ENCODE measurements around the gene DOCK10.
A peak's percentile ranks its signal among the peaks of the same experiment; 100 is the strongest.
"Not testable (repeated sequence)": the region's sequence is repeated elsewhere in the genome, so short reads cannot be mapped to it uniquely, and the experiment has no call there.

Gene DOCK10

GRCh38 chr2:224930990-224931389 lies 111.3 kb downstream of the DOCK10 start:
- H3K27ac Mint-ChIP-seq: peak overlapping the region; percentile 86
- no peak for DNase-seq
- H3K9me3 Mint-ChIP-seq: no peaks in the 10 kb centered on the region
- ATAC-seq (replicated peaks): no peak
- H3K4me3 Mint-ChIP-seq: peak overlapping the region; percentile 37 to 39
- no peaks in the 10 kb centered on the region for H3K27me3 Mint-ChIP-seq
- H3K4me1 Mint-ChIP-seq: peaks cover 58 to 86% of the 10 kb centered on the region in 2 donors
- H3K36me3 Mint-ChIP-seq: peaks cover 54 to 82% of the 10 kb centered on the region in 2 donors

- peaks cover 0 to 1% of the 10 kb centered on the region in 2 donors for H3K9me3 Mint-ChIP-seq
- H3K36me3 Mint-ChIP-seq: peaks cover 63 to 88% of the 10 kb centered on the region in 2 donors
- peak overlapping the region; percentile 47 to 50 for H3K4me3 Mint-ChIP-seq
- peak in 1 of 2 donors; percentile 31 for ATAC-seq (replicated peaks)
- DNase-seq: no peak
- H3K27me3 Mint-ChIP-seq: no peaks in the 10 kb centered on the region
- peak overlapping the region; percentile 90 for H3K27ac Mint-ChIP-seq
- peaks cover 65 to 93% of the 10 kb centered on the region in 2 donors for H3K4me1 Mint-ChIP-seq
Observed at GRCh38 chr2:224930124-224930523, 112.1 kb downstream of the DOCK10 start.

- DNase-seq: no peak
- ATAC-seq (replicated peaks): no peak
- H3K36me3 Mint-ChIP-seq: peaks cover 63 to 87% of the 10 kb centered on the region in 2 donors
- H3K27me3 Mint-ChIP-seq: no peaks in the 10 kb centered on the region
- peak overlapping the region; percentile 2 to 50 for H3K4me3 Mint-ChIP-seq
- H3K4me1 Mint-ChIP-seq: peaks cover 62 to 94% of the 10 kb centered on the region in 2 donors
- H3K9me3 Mint-ChIP-seq: peaks cover 0 to 1% of the 10 kb centered on the region in 2 donors
- peak overlapping the region; percentile 68 for H3K27ac Mint-ChIP-seq
Observed at GRCh38 chr2:224929512-224929911, 112.8 kb downstream of the DOCK10 start.

GRCh38 chr2:224927646-224928173 lies 114.6 kb downstream of the DOCK10 start:
- DNase-seq: no peak
- peak overlapping the region; percentile 33 to 35 for H3K4me3 Mint-ChIP-seq
- H3K4me1 Mint-ChIP-seq: peaks cover 65 to 96% of the 10 kb centered on the region in 2 donors
- peaks cover 1 to 4% of the 10 kb centered on the region in 2 donors for H3K9me3 Mint-ChIP-seq
- peaks cover 71 to 87% of the 10 kb centered on the region in 2 donors for H3K36me3 Mint-ChIP-seq
- H3K27ac Mint-ChIP-seq: peak overlapping the region; percentile 32
- ATAC-seq (replicated peaks): peak in 1 of 2 donors; percentile 26
- H3K27me3 Mint-ChIP-seq: no peaks in the 10 kb centered on the region

- Mint-ChIP-seq H3K36me3 (peaks cover 71 to 80% of the 10 kb centered on the region in 2 donors), H3K27me3 (no peaks in the 10 kb centered on the region), H3K27ac (peak overlapping the region; percentile 48), H3K4me1 (peaks cover 63 to 89% of the 10 kb centered on the region in 2 donors), H3K4me3 (peak overlapping the region; percentile 29), H3K9me3 (peaks cover 1 to 4% of the 10 kb centered on the region in 2 donors)
- DNase-seq (no peak), ATAC-seq (replicated peaks) (peak; percentile 54 to 61)
Observed at GRCh38 chr2:224927011-224927410, 115.3 kb downstream of the DOCK10 start.

GRCh38 chr2:224925810-224926100 lies 116.5 kb downstream of the DOCK10 start:
- peaks cover 52 to 76% of the 10 kb centered on the region in 2 donors for H3K4me1 Mint-ChIP-seq
- no peaks in the 10 kb centered on the region for H3K27me3 Mint-ChIP-seq
- peaks cover 66 to 69% of the 10 kb centered on the region in 2 donors for H3K36me3 Mint-ChIP-seq
- ATAC-seq (replicated peaks) (no peak), DNase-seq (no peak)
- peak overlapping the region; percentile 49 to 68 for H3K4me3 Mint-ChIP-seq
- H3K9me3 Mint-ChIP-seq: peaks cover 1 to 4% of the 10 kb centered on the region in 2 donors
- peak overlapping the region; percentile 68 for H3K27ac Mint-ChIP-seq

- ATAC-seq (replicated peaks) (peak; percentile 33 to 52), DNase-seq (no peak)
- peaks cover 61 to 64% of the 10 kb centered on the region in 2 donors for H3K36me3 Mint-ChIP-seq
- no peaks in the 10 kb centered on the region for H3K27me3 Mint-ChIP-seq
- peak overlapping the region; percentile 68 for H3K27ac Mint-ChIP-seq
- H3K4me1 Mint-ChIP-seq: peaks cover 48 to 71% of the 10 kb centered on the region in 2 donors
- peak overlapping the region; percentile 49 to 68 for H3K4me3 Mint-ChIP-seq
- H3K9me3 Mint-ChIP-seq: peaks cover 1 to 4% of the 10 kb centered on the region in 2 donors
Observed at GRCh38 chr2:224925061-224925809, 117.0 kb downstream of the DOCK10 start.

- H3K36me3 Mint-ChIP-seq: peaks cover 56 to 57% of the 10 kb centered on the region in 2 donors
- H3K9me3 Mint-ChIP-seq: peaks cover 1 to 4% of the 10 kb centered on the region in 2 donors
- peaks cover 46 to 65% of the 10 kb centered on the region in 2 donors for H3K4me1 Mint-ChIP-seq
- DNase-seq (no peak), ATAC-seq (replicated peaks) (no peak)
- no peaks in the 10 kb centered on the region for H3K27me3 Mint-ChIP-seq
- peak overlapping the region; percentile 52 to 68 for H3K4me3 Mint-ChIP-seq
- H3K27ac Mint-ChIP-seq: peak overlapping the region; percentile 68
Observed at GRCh38 chr2:224924631-224925030, 117.6 kb downstream of the DOCK10 start.

- Mint-ChIP-seq H3K4me3 (peak overlapping the region in 1 of 2 donors; percentile 6), H3K9me3 (peaks cover 1 to 4% of the 10 kb centered on the region in 2 donors), H3K27ac (no peak overlapping the region), H3K4me1 (peaks cover 30 to 43% of the 10 kb centered on the region in 2 donors), H3K27me3 (no peaks in the 10 kb centered on the region), H3K36me3 (peaks cover 36 to 37% of the 10 kb centered on the region in 2 donors)
- DNase-seq (no peak), ATAC-seq (replicated peaks) (peak; percentile 74 to 79)
Observed at GRCh38 chr2:224922142-224922727, 120.0 kb downstream of the DOCK10 start.

GRCh38 chr2:224919472-224920110 lies 122.7 kb downstream of the DOCK10 start:
- DNase-seq (no peak), ATAC-seq (replicated peaks) (no peak)
- Mint-ChIP-seq H3K27ac (no peak overlapping the region), H3K4me3 (no peak overlapping the region), H3K27me3 (no peaks in the 10 kb centered on the region), H3K4me1 (peaks cover 11 to 16% of the 10 kb centered on the region in 2 donors), H3K36me3 (peaks cover 17% of the 10 kb centered on the region in 2 donors), H3K9me3 (peaks cover 0 to 4% of the 10 kb centered on the region in 2 donors)

GRCh38 chr2:224918626-224919471 lies 123.4 kb downstream of the DOCK10 start:
- H3K27ac Mint-ChIP-seq: no peak overlapping the region
- no peaks in the 10 kb centered on the region for H3K9me3 Mint-ChIP-seq
- H3K36me3 Mint-ChIP-seq: peaks cover 10% of the 10 kb centered on the region in 2 donors
- H3K4me1 Mint-ChIP-seq: peaks cover 6 to 9% of the 10 kb centered on the region in 2 donors
- H3K4me3 Mint-ChIP-seq: no peak overlapping the region
- ATAC-seq (replicated peaks) (no peak), DNase-seq (no peak)
- H3K27me3 Mint-ChIP-seq: no peaks in the 10 kb centered on the region

GRCh38 chr2:224917246-224917645 lies 125.0 kb downstream of the DOCK10 start:
- not testable (repeated sequence) for H3K36me3 Mint-ChIP-seq; H3K9me3 Mint-ChIP-seq; H3K4me3 Mint-ChIP-seq; H3K27me3 Mint-ChIP-seq; H3K27ac Mint-ChIP-seq; ATAC-seq (replicated peaks); H3K4me1 Mint-ChIP-seq; DNase-seq

GRCh38 chr2:224915136-224915535 lies 127.1 kb downstream of the DOCK10 start:
- H3K9me3 Mint-ChIP-seq: no peaks in the 10 kb centered on the region
- peaks cover 8 to 19% of the 10 kb centered on the region in 2 donors for H3K4me1 Mint-ChIP-seq
- peaks cover 17 to 18% of the 10 kb centered on the region in 2 donors for H3K36me3 Mint-ChIP-seq
- no peaks in the 10 kb centered on the region for H3K27me3 Mint-ChIP-seq
- ATAC-seq (replicated peaks) (no peak), DNase-seq (no peak)
- H3K27ac Mint-ChIP-seq: no peak overlapping the region
- H3K4me3 Mint-ChIP-seq: no peak overlapping the region

Measured in stimulated activated naive B cell treated with anti-CD40 and anti-IgM and Interleukin-4, amounts not matched to agents 10 μg/mL and 1 μg/mL and 100 μg/mL, for 72 hours (primary cell).